ENCODE results near the gene TBX10.

DNA sequence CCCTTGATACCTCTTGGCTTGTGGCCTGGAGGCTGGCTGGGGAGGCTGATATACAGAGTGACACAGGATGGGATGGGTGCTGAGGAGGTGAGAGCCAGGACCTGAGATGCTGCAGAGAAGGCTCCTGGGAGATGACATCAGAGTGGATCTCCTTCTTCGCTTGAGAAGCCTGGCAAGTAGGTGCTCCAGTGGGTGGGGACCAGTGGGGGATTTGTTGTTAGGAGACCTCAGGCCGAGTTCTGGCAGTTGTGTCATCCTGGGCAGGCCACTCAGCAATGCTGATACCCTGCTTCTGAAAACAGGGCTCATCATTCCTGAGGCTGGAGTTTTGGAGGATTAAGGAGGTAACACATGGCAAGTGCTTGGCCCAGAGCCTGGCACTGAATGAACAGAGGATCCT is 34.7 kb downstream of the TBX10 start:
- TF ChIP-seq POLR2AphosphoS5 (IDR thresholded peaks at IDR 0.05; ENCODE audit: borderline replicate concordance, low read depth, low read length) (no peak), EZH2 (IDR thresholded peaks at IDR 0.05) (no peak)
